Measurements from ENCODE around the gene DEXI.

DNA sequence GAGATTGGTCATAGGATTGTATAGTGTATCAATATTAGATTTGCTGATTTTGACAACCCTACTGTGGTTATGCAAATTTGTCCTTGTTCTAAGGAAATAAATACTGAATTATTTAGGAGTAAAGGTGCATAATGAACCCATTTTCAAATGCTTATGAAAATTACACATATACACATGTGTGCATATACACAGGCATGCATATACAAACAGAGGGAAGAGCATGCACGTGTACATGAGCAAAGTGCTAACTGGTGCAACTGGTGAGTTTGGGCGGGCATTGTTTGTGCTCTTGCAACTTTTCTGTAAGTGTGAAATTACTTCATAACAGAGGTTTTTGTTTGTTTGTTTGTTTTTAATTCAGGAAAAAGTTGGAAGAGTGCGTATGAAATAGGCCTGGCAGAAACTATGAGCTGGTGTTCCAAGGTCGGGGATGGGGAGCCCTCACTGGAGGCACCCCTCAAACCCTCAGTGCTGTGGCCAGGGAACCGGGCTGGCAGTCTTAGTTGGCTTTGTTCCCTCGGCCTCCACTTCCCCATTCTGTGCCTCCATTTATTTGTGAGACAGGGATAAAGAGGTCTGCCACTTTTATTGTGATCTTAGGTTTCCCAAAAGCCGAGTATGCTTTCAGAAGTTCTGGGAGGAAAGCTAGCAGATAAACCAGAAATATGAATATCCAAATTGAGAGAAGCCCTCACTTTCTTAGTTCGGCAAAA lies 5.8 kb downstream of the DEXI start:
- TF ChIP-seq, protein P1, sequence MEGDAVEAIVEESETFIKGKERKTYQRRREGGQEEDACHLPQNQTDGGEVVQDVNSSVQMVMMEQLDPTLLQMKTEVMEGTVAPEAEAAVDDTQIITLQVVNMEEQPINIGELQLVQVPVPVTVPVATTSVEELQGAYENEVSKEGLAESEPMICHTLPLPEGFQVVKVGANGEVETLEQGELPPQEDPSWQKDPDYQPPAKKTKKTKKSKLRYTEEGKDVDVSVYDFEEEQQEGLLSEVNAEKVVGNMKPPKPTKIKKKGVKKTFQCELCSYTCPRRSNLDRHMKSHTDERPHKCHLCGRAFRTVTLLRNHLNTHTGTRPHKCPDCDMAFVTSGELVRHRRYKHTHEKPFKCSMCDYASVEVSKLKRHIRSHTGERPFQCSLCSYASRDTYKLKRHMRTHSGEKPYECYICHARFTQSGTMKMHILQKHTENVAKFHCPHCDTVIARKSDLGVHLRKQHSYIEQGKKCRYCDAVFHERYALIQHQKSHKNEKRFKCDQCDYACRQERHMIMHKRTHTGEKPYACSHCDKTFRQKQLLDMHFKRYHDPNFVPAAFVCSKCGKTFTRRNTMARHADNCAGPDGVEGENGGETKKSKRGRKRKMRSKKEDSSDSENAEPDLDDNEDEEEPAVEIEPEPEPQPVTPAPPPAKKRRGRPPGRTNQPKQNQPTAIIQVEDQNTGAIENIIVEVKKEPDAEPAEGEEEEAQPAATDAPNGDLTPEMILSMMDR (IDR thresholded peaks at IDR 0.05): no peak
- no peak for TF ChIP-seq POLR2A (IDR thresholded peaks at IDR 0.05)

Data from body of pancreas (tissue), 4 donors.